OCI-LY3 (cell line): Measurements from ENCODE around the gene SLC13A3.

ENCODE experiments used
- H2AFZ ChIP-seq: fragments of 200-600, 300-600 bp; shearing (Covaris generic); 2 replicates; pipeline ENCODE4 v1.6.0; 2014; ENCODE audit warnings: antibody characterized with exemption, low read depth, low read length
- H3K27ac ChIP-seq: fragments of 200-600, 300-600 bp; sonication (generic); 2 replicates; pipeline ENCODE4 v1.5.1; 2014; ENCODE audit warnings: mild to moderate bottlenecking, low read length, moderate library complexity, mixed read lengths
- H3K27me3 ChIP-seq: fragments of 200-600, 300-600 bp; sonication (generic); 2 replicates; pipeline ENCODE4 v1.6.1; 2014; ENCODE audit warnings: low read depth, low read length, mixed read lengths
- H3K36me3 ChIP-seq: fragments of 200-600, 300-600 bp; sonication (generic); replicated peaks from 2 replicates; pipeline ENCODE3; 2014; ENCODE audit warnings: low read depth, low read length, mixed read lengths
- H3K4me1 ChIP-seq: fragments of 300-600, 200-600 bp; sonication (generic); 2 replicates; pipeline ENCODE4 v1.6.1; 2014; ENCODE audit warnings: low read length, mixed read lengths
- H3K4me2 ChIP-seq: fragments of 200-600, 300-600 bp; sonication (generic); 2 replicates; pipeline ENCODE4 v1.6.1; 2014; ENCODE audit warnings: low read length, mixed read lengths
- H3K4me3 ChIP-seq: fragments of 300-600, 200-600 bp; sonication (generic); 2 replicates; pipeline ENCODE4 v1.5.1; 2014; ENCODE audit warnings: antibody characterized with exemption, mild to moderate bottlenecking, low read length, moderate library complexity
- H3K79me2 ChIP-seq: fragments of 300-600, 200-600 bp; shearing (Covaris generic); 2 replicates; pipeline ENCODE4 v1.6.1; 2014; ENCODE audit warnings: mild to moderate bottlenecking, low read length, mixed read lengths
- H3K9ac ChIP-seq: fragments of 300-600, 200-600 bp; shearing (Covaris generic); 2 replicates; pipeline ENCODE4 v1.6.0; 2014; ENCODE audit warnings: mild to moderate bottlenecking, low read length, moderate library complexity
- H3K9me3 ChIP-seq: fragments of 200-600, 300-600 bp; shearing (Covaris generic); 2 replicates; pipeline ENCODE4 v1.6.1; 2014; ENCODE audit warnings: low read length, mixed read lengths; ENCODE audit not compliant: insufficient read depth
- H4K20me1 ChIP-seq: fragments of 200-600, 300-600 bp; sonication (generic); 2 replicates; pipeline ENCODE4 v1.6.1; 2016; ENCODE audit warnings: low read length, mixed read lengths; ENCODE audit not compliant: insufficient read depth
- EZH2phosphoT487 ChIP-seq: fragments of 200-600 bp; shearing (Covaris generic); IDR thresholded peaks from 2 replicates; pipeline ENCODE4 v1.6.1; 2018; ENCODE audit warnings: antibody characterized with exemption, mixed run types, low read depth
- TF ChIP-seq, protein P1 (sequence below): fragments of 200-600, 300-600 bp; sonication (generic); IDR thresholded peaks from 2 replicates; pipeline ENCODE4 v1.5.1; 2014; ENCODE audit warnings: antibody characterized with exemption, low read length, low read depth

Gene SLC13A3

GRCh38 chr20:46601603-46602122 is 49.6 kb downstream of the SLC13A3 start:
- Histone ChIP-seq H3K4me2 (no peak overlapping the region), H3K27me3 (peaks cover 20% of the 10 kb centered on the region), H3K36me3 (no peaks in the 10 kb centered on the region), H3K27ac (no peak overlapping the region), H2AFZ (no peak overlapping the region), H3K79me2 (no peaks in the 10 kb centered on the region), H4K20me1 (no peaks in the 10 kb centered on the region), H3K9me3 (no peaks in the 10 kb centered on the region; the same call in 1 of the 2 replicates), H3K4me3 (no peak overlapping the region), H3K9ac (no peak overlapping the region), H3K4me1 (no peaks in the 10 kb centered on the region)
- TF ChIP-seq, protein P1, sequence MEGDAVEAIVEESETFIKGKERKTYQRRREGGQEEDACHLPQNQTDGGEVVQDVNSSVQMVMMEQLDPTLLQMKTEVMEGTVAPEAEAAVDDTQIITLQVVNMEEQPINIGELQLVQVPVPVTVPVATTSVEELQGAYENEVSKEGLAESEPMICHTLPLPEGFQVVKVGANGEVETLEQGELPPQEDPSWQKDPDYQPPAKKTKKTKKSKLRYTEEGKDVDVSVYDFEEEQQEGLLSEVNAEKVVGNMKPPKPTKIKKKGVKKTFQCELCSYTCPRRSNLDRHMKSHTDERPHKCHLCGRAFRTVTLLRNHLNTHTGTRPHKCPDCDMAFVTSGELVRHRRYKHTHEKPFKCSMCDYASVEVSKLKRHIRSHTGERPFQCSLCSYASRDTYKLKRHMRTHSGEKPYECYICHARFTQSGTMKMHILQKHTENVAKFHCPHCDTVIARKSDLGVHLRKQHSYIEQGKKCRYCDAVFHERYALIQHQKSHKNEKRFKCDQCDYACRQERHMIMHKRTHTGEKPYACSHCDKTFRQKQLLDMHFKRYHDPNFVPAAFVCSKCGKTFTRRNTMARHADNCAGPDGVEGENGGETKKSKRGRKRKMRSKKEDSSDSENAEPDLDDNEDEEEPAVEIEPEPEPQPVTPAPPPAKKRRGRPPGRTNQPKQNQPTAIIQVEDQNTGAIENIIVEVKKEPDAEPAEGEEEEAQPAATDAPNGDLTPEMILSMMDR, result no peak
- no peak for TF ChIP-seq EZH2phosphoT487

- no peak overlapping the region for H2AFZ ChIP-seq
- no peak overlapping the region for H3K4me2 ChIP-seq
- no peaks in the 10 kb centered on the region for H3K36me3 ChIP-seq
- no peaks in the 10 kb centered on the region for H4K20me1 ChIP-seq
- H3K4me1 ChIP-seq, result no peaks in the 10 kb centered on the region
- no peaks in the 10 kb centered on the region for H3K79me2 ChIP-seq
- no peak overlapping the region for H3K27ac ChIP-seq
- H3K9me3 ChIP-seq, result no peaks in the 10 kb centered on the region; the same call in 1 of the 2 replicates
- no peak for TF ChIP-seq EZH2phosphoT487
- TF ChIP-seq, protein P1, result no peak
- no peak overlapping the region for H3K9ac ChIP-seq
- no peak overlapping the region for H3K4me3 ChIP-seq
- H3K27me3 ChIP-seq, result peaks cover 32% of the 10 kb centered on the region
Observed at GRCh38 chr20:46600286-46600752, 50.9 kb downstream of the SLC13A3 start.

- Histone ChIP-seq H3K4me3 (no peak overlapping the region), H3K4me1 (no peaks in the 10 kb centered on the region), H3K27ac (no peak overlapping the region), H3K9ac (no peak overlapping the region), H3K4me2 (no peak overlapping the region), H3K79me2 (no peaks in the 10 kb centered on the region), H3K9me3 (no peaks in the 10 kb centered on the region; the same call in 1 of the 2 replicates), H3K36me3 (no peaks in the 10 kb centered on the region), H4K20me1 (no peaks in the 10 kb centered on the region), H3K27me3 (peaks cover 41% of the 10 kb centered on the region), H2AFZ (no peak overlapping the region)
- TF ChIP-seq EZH2phosphoT487, result no peak
- TF ChIP-seq, protein P1, result no peak
Observed at GRCh38 chr20:46599227-46599987, 51.9 kb downstream of the SLC13A3 start.

GRCh38 chr20:46595933-46596332 is 55.3 kb downstream of the SLC13A3 start:
- Histone ChIP-seq H3K79me2 (no peaks in the 10 kb centered on the region), H4K20me1 (no peaks in the 10 kb centered on the region), H3K4me2 (no peak overlapping the region), H3K4me3 (no peak overlapping the region), H3K9ac (no peak overlapping the region), H3K36me3 (no peaks in the 10 kb centered on the region), H3K4me1 (no peaks in the 10 kb centered on the region), H3K27ac (no peak overlapping the region), H2AFZ (no peak overlapping the region), H3K27me3 (peaks cover 49% of the 10 kb centered on the region), H3K9me3 (no peaks in the 10 kb centered on the region)
- TF ChIP-seq, protein P1, result no peak
- no peak for TF ChIP-seq EZH2phosphoT487
